GM19397 (cell line): ENCODE data around the gene ZER1.
"Not testable (repeated sequence)": the region's sequence is repeated elsewhere in the genome, so short reads cannot be mapped to it uniquely, and the experiment has no call there.

Experiments
- ATAC-seq: cut with Tn5 transposase; IDR thresholded peaks from one replicate; pipeline ENCODE4 v1.9.1; 2021; ENCODE audit warnings: mild to moderate bottlenecking, moderate library complexity; ENCODE audit not compliant: unreplicated experiment

ZER1 gene

DNA sequence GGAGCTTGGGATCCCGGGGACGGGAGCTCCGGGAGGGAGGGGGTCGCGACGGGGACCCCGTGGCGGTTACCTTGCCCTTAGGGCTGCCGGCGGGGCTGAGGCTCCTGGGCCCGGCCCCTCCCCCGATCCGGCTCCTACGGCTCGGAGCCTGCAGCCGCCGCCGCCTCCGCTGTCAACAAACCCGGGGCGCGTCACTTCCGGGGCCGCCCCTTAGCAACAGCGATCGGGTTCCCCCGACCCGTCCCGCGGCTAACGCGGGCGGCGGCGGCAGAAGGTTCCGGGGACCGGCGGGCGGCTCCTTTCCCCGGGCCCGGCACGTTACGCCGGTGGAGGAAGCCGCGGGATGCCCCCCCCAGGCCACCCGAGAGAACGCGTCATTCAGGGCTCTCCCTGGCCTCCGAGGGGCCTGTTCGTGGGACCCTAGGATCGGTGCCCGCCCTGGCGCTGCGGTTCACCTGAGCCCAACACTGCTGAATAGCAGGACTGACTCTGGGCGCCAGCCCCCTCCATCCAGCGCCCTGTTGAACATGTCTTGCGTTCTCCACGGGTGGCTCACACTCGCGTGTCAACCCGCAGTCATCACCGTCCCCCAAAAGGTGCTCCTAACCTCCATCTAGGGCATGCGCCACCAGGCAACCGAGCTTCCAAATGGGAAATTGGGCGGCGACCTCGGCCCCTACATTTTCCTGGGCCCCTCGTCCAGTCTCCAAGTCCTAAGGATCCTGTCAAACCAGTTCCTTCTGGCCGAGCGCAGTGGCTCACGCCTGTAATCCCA, at the start of gene ZER1:
ZER1 (minus strand) TSS at position 183 of the 775 bp plus-strand sequence. CDS start 16,362 bp downstream, outside the sequence.
- ATAC-seq: peak; percentile 96

DNA sequence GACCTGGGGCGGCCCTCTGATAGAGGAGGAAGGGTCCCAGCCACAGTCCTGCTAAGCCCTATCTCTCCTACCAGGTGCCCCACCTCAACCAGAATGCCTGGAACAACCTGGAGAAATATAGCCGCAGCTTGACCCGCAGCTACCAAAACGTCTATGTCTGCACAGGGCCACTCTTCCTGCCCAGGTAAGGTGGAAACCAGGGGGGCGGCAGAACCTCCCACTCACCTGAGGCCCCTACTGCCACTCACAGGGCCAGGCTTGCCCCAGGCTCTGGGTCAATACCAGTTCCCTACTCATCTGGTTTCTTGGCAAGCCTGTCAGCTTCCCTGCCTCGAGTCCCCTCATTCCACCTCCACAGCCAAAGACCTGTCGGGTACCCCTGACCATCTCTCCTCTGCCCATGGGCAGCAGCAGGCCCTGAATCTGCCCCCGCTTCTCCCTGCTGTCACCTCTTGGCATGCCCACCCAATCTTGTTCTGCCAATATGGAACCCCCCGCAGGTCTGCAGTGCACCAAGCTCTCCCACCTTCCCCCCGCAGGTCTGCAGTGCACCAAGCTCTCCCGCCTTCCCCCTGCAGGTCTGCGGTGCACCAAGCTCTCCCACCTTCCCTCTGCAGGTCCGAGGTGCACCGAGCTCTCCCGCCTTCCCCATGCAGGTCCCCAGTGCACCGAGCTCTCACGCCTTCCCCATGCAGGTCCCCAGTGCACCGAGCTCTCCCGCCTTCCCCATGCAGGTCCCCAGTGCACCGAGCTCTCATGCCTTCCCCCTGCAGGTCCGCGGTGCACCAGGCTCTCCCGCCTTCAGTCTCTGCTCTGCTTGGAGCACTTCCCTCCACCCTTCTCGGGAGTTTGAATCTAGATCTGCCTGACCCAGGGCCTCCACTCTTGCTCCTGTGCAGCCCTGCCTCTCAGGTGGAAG, 49.2 kb upstream of the ZER1 start:
- no peak for ATAC-seq

DNA sequence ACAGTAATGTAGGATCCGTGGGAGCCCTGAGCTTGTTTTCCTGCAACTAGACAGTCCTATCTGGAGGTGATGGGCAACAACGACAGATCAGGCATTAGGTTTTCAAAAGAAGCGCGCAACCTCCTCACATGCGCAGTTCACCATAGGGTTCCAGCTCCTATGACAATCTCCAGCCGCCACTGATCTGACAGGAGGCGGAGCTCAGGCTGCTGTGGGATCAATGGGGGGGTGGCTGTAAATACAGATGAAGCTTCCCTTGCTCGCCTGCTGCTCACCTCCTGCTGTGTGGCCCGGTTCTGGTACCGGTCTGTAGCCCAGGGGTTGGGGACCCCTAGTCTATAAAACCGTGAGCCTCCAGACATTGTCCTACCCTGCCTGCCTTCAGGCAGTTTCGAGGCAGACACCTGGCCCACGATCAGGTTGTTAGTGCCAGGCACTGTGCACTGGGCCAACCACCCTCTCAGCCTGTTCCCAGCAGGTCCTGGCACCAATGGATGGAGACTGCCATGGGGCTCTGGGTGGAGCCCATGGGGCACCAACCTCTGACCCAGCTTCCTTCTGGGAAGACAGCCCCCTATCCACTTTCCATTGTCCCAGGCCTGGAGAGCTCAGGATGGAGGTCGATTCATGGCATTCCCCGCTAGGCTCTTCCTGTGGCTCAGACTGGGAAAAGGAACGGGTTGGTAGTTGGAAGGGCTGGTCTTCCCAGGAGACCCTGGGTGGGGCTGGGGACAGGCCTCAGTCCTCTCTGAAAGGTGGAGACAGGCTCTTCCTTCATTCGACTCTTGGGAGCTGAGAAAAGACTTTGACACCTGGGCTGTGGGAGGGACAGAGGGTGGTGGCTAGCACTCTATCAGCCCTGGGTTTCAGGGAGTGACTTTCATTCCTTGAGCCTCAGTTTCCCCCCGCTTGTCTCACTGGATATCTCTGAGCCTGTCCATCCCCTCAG, 48.3 kb upstream of the ZER1 start:
- no peak for ATAC-seq

DNA sequence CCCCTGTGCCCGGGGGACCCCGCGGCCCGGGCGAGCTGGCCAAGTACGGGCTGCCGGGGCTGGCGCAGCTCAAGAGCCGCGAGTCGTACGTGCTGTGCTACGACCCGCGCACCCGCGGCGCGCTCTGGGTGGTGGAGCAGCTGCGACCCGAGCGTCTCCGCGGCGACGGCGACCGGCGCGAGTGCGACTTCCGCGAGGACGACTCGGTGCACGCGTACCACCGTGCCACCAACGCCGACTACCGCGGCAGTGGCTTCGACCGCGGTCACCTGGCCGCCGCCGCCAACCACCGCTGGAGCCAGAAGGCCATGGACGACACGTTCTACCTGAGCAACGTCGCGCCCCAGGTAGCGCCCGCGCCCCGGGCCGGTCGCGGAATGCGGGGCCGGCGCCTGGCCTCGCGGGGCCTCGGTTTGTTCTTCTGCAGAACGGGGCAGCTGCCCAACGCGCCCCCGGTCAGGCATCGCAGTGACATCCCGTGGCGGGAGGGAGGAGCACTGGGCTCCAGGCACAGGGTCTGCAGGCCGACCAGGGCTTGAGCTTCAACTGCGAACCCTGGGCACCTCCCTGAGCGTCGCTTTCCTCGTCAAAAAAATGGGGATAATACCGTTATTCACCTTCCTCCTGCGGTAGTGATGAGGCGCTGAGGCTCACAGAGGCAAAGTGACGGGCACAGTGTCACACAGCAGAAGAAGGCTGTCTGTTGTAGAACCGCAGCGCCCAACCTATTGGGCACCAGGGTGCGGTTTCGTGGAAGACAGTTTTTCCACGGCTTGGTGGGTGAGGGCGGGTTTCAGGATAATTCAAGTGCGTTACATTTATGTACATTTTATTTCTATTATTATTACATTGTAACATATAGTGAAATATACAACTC, 47.4 kb upstream of the ZER1 start:
- ATAC-seq: peak; percentile 40

DNA sequence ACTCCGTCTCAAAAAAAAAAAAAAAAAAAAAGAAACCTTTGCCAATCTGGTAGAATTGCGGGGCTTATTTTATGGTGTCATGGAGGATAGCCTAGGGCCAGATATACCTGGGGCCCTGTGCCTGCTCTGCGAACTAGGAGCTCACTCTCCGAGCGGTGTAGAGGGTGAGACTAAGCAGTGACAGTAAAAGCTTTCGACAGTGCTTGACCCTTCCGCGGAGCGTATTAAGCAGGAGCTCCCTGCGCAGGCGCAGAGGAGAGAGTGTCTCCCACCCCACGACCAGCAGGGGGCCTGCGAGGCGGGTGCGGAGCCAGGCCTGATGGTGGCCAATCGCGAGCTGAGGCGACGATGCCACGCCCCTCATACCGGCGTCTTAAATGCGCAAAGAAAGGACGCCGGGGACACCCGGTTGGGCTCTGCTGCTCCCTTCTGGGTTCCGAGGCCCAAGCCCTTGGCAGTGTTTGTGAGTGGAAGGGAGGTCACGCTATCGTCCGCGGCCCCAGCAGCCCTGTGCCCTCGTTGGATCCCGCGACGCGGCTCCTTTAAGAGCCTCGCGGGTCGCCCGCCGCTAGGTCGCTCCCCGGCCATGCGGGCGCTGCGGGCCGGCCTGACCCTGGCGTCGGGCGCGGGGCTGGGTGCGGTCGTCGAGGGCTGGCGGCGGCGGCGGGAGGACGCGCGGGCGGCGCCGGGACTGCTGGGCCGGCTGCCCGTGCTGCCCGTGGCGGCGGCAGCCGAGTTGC, 46.5 kb upstream of the ZER1 start, which contains the start of gene ENDOG:
ENDOG (plus strand) TSS at position 402 of the 740 bp plus-strand sequence; CDS start at position 587, 185 bp downstream.
- peak; percentile 85 for ATAC-seq

DNA sequence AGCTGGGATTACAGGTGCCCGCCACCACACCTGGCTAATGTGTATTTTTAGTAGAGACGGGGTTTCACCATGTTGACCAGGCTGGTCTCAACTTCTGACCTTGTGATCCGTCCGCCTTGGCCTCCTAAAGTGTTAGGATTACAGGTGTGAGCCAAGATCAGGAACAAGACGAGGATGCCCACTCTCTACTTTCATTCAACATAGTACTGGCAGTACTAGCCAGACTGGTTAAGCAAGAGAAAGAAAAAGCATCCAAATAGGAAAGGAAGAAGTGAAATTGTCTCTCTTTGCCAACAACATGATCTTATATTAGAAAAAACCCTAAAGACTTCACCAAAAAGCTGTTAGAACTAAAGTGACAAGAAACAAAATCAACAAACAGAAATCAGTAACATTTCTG, 39.1 kb upstream of the ZER1 start:
- no peak for ATAC-seq

DNA sequence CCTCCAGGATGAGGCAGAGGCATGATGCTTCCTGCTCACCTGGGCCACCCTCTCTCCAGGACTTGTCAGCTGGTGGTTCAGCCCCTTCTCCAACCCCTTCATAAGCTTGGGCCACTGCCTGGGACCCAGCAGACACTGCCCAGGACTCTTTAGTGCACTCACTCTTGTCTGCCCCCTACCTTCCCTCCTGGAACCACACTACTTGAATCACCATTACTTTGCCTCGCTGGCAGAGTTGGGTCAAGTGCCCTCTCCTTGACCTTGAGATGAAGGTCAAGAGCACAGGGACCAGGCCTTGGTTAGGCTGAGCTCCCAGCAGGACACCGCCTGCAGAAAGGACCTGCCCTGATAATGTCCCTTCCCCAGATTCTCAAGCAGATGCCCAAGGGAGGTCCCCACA, 38.1 kb upstream of the ZER1 start:
- ATAC-seq: no peak

DNA sequence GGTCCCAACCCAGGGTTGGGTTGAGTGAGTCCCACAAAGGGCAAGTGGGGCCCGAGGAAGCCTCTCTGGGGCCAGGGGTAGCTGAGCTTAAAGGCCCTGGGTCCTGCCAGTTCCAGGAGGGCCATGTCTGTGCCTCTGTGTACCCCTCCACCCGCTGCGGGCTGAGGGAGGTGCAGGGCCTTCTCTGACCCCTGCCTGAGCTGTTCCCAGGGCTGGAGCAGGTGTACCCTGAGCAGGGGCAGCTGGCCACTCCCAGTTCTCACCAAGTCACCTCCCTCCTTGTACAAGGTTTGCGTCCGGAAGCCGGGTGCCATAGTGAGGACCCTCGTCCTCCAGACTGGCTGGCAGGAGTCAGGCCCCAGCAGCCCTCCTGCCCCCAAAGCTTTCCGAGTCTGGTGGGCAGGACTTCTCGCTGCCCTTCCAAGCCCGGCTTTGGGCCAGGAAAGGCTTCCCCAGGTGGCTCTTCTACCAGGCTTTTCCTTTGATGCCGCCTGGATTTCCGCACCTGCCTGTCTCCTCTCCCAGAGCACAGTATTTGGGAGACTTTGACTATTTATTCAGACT, 37.4 kb upstream of the ZER1 start:
- ATAC-seq: no peak

DNA sequence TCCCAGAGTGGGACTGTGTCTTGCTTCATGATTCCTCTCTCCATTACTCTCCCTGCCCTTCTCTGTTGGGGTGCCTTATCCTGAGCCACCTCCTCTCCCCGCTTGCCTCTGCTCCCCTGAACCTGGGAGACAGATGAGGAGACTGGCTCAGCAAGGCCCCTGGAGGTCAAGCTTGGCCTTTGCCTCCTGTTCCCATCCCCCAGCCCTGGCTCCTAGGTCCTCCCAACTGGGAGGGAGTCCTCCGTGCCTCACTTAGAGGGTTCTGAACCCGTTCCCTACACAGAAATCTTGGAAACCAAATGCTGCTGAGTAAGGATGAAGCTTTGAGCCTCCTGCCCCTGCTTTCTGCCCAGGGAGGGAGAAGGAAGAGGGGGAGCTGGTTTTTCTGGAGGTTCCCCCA, 36.8 kb upstream of the ZER1 start:
- ATAC-seq: no peak

DNA sequence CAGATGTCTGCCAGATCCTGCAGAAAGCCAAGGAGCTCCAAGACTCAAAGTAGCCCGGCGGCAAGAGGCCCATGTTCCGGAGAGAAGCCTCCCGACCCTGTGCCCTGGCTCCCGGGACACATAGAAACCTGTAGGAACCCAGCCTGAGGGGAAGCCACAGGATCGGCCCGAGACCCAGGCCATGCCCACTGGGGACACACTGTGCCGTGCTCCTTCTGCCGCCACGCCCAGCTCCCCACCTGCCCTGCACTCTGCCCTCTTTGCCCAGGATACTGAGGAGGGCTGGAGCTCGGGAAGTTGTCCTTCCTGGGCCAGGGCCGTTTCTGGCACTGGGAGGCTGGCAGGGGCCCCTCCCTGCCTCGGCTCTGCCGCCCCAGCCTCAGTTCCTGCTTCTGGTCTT, 36.1 kb upstream of the ZER1 start:
- no peak for ATAC-seq

DNA sequence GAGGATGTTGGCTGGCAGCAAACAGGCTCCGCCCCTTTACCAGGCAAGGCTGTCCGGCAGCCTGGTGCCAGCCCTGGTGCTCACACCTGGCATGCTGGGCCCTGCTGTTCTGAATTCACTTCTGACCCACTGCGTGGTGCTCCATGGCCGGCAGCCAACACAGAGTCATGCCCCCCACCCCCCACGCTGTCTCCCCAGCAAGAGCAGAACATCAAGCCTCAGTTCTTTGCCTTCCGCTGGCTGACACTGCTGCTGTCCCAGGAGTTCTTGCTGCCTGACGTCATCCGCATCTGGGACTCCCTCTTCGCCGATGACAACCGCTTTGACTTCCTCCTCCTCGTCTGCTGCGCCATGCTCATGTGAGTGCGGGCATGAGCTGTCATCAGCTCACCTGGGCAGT, 33.9 kb upstream of the ZER1 start:
- ATAC-seq: no peak

DNA sequence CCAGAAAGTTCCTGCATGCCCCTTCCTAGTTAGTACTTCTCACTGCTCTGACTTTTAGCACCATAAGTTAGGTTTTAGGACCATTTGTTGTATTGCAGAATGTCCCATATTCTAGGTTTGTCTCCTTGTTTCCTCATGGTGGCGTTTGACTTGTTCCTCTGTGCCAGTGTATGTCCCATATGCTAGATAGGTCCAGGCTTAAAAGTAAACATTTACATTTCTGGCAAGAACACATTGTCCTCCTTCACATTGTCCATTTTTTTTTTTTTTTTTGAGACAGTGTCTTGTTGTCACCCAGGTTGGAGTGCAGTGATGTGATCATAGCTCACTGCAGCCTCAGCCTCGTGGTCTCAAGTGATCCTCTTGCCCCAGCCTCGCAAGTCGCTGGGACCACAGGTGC, 30.8 kb upstream of the ZER1 start:
- no peak for ATAC-seq

DNA sequence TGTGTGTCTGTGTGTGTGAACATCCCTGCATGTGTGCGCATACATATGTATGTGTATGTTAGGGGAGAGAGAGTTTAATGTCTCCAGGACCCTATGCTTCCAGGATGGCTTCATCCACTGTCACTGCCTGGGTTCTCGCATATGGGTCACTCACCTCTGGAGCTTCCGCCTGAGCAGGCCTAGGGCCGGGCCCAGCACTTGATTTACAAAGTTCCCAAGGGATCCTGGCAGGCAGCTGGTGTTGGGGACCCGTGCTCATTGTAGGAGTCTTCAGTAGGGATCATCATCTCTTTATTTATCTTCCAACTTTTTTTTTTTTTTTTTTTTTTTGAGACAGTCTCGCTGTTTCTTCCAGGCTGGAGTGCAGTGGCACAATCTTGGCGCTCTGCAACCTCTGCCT, 28.3 kb upstream of the ZER1 start:
- ATAC-seq: no peak

DNA sequence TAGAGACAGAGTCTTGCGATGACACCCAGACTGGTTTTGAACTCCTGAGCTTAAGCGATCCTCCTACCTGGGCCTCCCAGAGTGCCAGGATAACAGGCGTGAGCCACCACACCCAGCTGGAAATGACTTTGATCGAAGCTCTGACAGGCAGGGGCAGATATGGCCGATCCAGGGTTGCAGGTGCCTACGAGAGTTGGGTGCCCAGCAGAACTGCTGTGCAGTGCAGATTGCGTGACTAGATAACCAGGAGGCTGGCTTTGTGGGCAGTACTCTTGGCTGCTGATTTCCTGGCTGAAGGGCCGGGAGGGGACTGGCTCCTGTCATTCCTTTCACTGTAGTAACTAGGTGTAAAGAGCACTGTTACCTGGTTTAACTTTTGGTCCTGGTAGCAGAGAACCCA, 27.2 kb upstream of the ZER1 start:
- no peak for ATAC-seq

DNA sequence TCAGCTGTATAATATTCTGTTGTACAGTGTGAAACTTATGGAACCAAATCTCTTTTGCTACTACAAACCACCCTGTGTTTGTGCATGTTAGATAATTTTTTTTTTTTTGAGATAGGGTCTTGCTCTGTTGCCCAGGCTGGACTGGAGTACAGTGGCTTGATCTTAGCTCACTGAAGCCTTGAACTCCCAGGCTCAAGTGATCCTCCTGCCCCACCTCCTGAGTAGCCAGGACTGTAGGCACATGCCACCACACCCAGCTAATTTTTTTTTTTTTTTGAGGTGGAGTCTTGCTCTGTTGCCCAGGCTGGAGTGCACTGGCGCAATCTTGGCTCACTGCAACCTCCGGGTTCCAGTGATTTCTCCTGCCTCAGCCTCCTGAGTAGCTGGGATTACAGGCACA, 23.2 kb upstream of the ZER1 start:
- ATAC-seq: not testable (repeated sequence)

DNA sequence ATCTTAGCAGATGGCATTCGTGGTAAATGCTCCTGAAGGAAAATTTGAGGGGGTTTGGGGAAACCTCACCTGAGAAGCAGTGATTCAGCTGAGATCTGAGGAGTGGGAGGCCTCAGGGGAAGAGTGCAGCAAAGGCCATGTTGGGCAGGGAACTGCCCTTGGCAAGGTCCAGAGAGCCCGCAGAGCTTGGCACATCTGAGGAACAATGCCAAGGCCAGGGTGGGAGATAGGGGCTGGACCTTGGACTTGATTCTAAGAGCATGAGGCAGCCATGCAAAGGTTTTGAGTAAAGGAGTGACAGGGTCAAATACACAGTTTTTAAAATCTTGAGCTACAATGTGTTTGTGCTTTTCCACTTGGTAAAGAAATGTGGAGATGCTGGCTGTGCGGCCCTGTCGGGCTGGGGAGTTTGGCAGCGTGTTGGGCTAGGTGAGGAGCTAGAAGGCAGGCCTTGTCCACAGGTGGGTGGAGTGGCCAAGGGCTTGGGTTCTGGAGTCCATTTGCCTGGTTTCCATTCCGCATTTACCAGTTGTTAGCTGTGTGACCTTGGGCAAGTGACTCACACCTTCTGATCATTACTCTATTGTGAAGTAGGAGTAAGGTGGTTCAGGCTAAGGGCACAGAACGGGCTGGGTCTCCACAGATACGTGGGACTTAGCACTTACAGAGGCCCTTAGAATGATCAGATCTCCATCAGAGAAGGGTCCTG, 21.4 kb upstream of the ZER1 start:
- ATAC-seq: no peak

DNA sequence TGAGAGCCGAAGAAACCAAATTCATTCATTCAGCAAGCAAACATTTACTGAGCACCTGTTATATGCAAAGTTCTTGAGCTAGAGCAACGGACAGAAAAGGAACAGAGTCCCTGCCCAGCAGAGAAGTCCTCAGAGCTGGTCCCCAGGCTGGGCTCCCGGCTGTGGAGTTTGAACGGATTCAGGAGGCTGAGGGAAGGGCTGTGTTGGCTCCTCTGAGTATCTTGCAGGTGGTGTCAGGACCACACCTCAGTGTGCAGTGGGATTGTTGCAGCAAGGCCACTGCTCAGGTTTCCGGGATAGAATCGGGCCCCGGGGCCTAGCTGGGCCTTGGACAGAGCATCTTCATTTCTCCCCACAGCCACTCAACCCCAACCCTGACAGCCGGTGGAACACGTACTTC, 20.4 kb upstream of the ZER1 start:
- no peak for ATAC-seq

DNA sequence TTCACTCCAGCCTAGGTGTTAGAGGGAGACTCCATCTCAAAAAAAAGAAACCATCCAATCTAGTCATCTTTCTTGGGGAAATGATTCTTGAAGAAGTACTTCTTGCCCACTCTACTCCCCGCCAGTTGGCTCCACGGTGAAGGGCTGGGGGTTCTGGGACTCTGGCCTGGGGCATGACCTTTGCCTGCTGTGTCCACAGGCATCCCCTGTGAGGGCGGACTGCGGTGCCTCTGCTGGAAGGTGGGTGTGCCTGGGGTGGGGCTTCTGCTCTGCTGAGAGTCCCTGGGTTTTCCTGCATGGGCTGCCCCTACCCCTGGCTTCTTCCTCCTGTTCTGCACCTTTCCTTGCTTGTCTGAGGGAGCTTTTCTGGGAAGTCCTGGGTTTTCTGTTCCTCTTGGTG, 18.8 kb upstream of the ZER1 start:
- ATAC-seq: no peak
